CD4-positive, CD25-positive, alpha-beta regulatory T cell (primary cell): ENCODE measurements around the gene JADE3. TPM values are rescaled to one million over a fixed set of nuclear protein-coding genes. Genes with fewer than 3 reads are reported as not detected.

Experiments used
- ATAC-seq, 2 donors: fragments of 150-1000 bp; cut with Tn5 transposase; one replicate each; pipeline ENCODE4 v1.10.0; 2021; ENCODE audit warnings: low read depth in 2 of 2, moderate number of reproducible peaks in 2 of 2, moderate library complexity in 1 of 2
- DNase-seq, 3 donors: peaks; one replicate each; pipeline versions ENCODE4 v3.0.0 to v3.0.0-alpha.2; 2012 to 2022; ENCODE audit warnings: mixed read lengths in 1 of 3
- H3K27ac ChIP-seq: one replicate; pipeline ENCODE4 v1.7.0; 2013; ENCODE audit warnings: mild to moderate bottlenecking, low read length; ENCODE audit not compliant: insufficient read depth, poor library complexity, severe bottlenecking
- H3K27me3 ChIP-seq: one replicate; pipeline ENCODE4 v1.7.0; 2013; ENCODE audit warnings: low read length; ENCODE audit not compliant: control insufficient read depth, insufficient read depth
- H3K36me3 ChIP-seq: one replicate; pipeline ENCODE4 v1.7.0; 2013; ENCODE audit warnings: mild to moderate bottlenecking, low read length, moderate library complexity; ENCODE audit not compliant: control insufficient read depth, insufficient read depth
- H3K4me1 ChIP-seq: 2 replicates; pipeline ENCODE4 v1.7.0; 2013; ENCODE audit warnings: mild to moderate bottlenecking, low read length; ENCODE audit not compliant: insufficient read depth, control insufficient read depth, poor library complexity, severe bottlenecking
- H3K4me3 ChIP-seq: one replicate; pipeline ENCODE4 v1.7.0; 2013; ENCODE audit warnings: low read depth, mild to moderate bottlenecking, low read length, moderate library complexity
- H3K9me3 ChIP-seq, 2 experiments: 1 replicate in 1 of 2; 2 replicates in 1 of 2; pipeline ENCODE4 v1.7.0; 2013; ENCODE audit warnings: low read length in 2 of 2, mild to moderate bottlenecking in 1 of 2, moderate library complexity in 1 of 2; ENCODE audit not compliant: control insufficient read depth in 2 of 2
- H3K27ac Mint-ChIP-seq, 3 donors: one replicate each; pipeline ENCODE4 v1.8.0; 2020 to 2022; ENCODE audit warnings: mild to moderate bottlenecking in 3 of 3, mixed read lengths in 3 of 3, moderate library complexity in 2 of 3
- H3K27me3 Mint-ChIP-seq: one replicate; pipeline ENCODE4 v1.8.0; 2022; ENCODE audit warnings: mild to moderate bottlenecking, mixed read lengths
- H3K36me3 Mint-ChIP-seq: one replicate; pipeline ENCODE4 v1.8.0; 2020; ENCODE audit warnings: mixed read lengths
- H3K4me1 Mint-ChIP-seq, 4 donors: one replicate each; pipeline ENCODE4 v1.8.0; 2020 to 2022; ENCODE audit warnings: mixed read lengths in 4 of 4, mild to moderate bottlenecking in 1 of 4
- H3K4me3 Mint-ChIP-seq, 4 donors: one replicate each; pipeline ENCODE4 v1.8.0; 2020 to 2022; ENCODE audit warnings: mild to moderate bottlenecking in 4 of 4, mixed read lengths in 4 of 4, moderate library complexity in 3 of 4
- H3K9me3 Mint-ChIP-seq, 7 donors: one replicate each; pipeline ENCODE4 v1.8.0; 2020 to 2022; ENCODE audit warnings: mixed read lengths in 7 of 7, mild to moderate bottlenecking in 3 of 7, moderate library complexity in 2 of 7
- polyA plus RNA-seq, 4 donors: library from polyadenylated mRNA; unstranded; fragments of 300-500 nt; fragmentation: Illumina TruSeq; gene quantifications; one replicate each; pipeline ENCODE4 v1.2.3, GENCODE V29; 2021
- total RNA-seq: library from RNA; stranded (reverse); gene quantifications from one replicate; pipeline ENCODE4 v1.2.3, GENCODE V29; 2022

JADE3 gene
- total and polyA plus RNA-seq, 5 donors from 2014 or later: 0.44 TPM; not detected in 4

DNA sequence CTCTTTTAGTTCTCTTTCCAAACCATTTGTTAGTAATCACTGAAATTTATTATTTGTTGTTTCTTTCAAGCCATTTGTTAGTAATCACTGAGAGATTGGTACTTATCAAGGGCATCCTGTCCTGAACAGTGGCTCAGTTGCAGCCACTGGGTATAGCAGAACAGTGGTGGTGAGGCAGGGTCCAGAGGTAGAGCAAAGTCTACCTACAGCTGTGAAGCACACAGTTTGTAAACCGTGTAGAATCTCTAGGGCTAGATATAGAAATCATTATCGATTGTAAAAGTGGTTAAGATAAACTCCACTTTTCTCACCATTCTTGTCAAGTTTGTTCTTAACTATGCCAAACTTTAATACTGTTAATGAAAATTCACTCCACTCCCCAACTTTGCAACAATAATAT is 4.1 kb downstream of the JADE3 start:
- peaks cover 37% of the 10 kb centered on the region for H3K27me3 ChIP-seq
- Mint-ChIP-seq H3K4me3 (no peak overlapping the region), H3K36me3 (no peaks in the 10 kb centered on the region), H3K4me1 (peaks cover 0 to 11% (median 7%) of the 10 kb centered on the region in 4 donors), H3K27me3 (peaks cover 68% of the 10 kb centered on the region), H3K27ac (no peak overlapping the region), H3K9me3 (peaks cover 0 to 8% (median 3%) of the 10 kb centered on the region in 7 donors)
- H3K9me3 ChIP-seq: peaks cover 0 to 7% of the 10 kb centered on the region in 2 experiments
- ATAC-seq (no peak), DNase-seq (no peak)
- H3K4me3 ChIP-seq: no peak overlapping the region
- H3K4me1 ChIP-seq: peaks cover 6% of the 10 kb centered on the region
- H3K36me3 ChIP-seq: no peaks in the 10 kb centered on the region
- no peak overlapping the region for H3K27ac ChIP-seq

DNA sequence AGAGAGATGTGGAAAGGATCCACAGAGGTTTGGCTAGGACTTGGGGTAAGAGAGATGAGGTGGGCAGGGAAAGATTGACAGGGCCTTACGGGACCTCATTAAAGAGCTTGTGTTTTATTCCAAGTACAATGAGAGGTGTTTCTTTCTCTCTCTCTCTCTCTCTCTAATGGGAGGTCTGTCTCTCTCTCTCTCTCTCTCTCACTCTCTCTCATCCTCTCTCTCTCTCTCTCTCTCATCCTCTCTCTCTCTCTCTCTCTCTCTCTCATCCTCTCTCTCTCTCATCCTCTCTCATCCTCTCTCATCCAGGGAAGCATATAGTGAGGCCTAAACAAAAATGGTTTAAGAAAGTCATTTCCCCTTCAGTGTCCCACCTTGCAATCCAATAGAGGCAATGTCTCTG is 5.4 kb downstream of the JADE3 start:
- Mint-ChIP-seq H3K9me3 (peaks cover 0 to 10% (median 3%) of the 10 kb centered on the region in 7 donors), H3K4me1 (peaks cover 0 to 11% (median 7%) of the 10 kb centered on the region in 4 donors), H3K27me3 (peaks cover 66% of the 10 kb centered on the region), H3K27ac (no peak overlapping the region), H3K4me3 (peak overlapping the region in 1 of 4 donors; percentile 21), H3K36me3 (no peaks in the 10 kb centered on the region)
- H3K36me3 ChIP-seq: no peaks in the 10 kb centered on the region
- no peak for ATAC-seq
- peaks cover 6% of the 10 kb centered on the region for H3K4me1 ChIP-seq
- H3K27ac ChIP-seq: no peak overlapping the region
- DNase-seq: no peak
- H3K27me3 ChIP-seq: peaks cover 33% of the 10 kb centered on the region
- H3K9me3 ChIP-seq: peaks cover 0 to 7% of the 10 kb centered on the region in 2 experiments
- H3K4me3 ChIP-seq: no peak overlapping the region

DNA sequence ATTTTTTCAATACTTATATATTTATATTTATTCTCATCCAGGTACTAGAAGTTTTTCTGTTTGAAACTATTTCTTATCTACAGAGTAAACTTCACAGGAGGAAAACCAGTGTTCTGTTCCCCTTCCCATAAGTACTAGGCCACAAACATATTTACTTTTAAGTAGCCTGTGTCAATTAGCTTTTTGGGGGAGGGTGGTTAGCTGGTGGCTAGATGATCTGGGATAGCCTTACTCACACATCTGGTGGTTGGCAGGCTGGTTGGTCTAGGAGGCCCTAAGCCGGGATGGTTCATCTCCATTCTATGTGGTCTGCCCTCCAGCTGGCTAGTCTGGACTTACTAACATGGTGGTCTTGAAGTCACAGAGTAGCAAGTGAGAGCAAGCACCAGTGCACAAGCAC is 6.2 kb downstream of the JADE3 start:
- Histone ChIP-seq H3K27me3 (peaks cover 33% of the 10 kb centered on the region), H3K4me3 (no peak overlapping the region), H3K27ac (no peak overlapping the region), H3K36me3 (no peaks in the 10 kb centered on the region), H3K4me1 (peaks cover 5% of the 10 kb centered on the region), H3K9me3 (peaks cover 0 to 7% of the 10 kb centered on the region in 2 experiments)
- H3K36me3 Mint-ChIP-seq: no peaks in the 10 kb centered on the region
- no peak for ATAC-seq
- H3K9me3 Mint-ChIP-seq: peaks cover 0 to 10% (median 3%) of the 10 kb centered on the region in 7 donors
- H3K4me3 Mint-ChIP-seq: no peak overlapping the region
- H3K27me3 Mint-ChIP-seq: peaks cover 67% of the 10 kb centered on the region
- H3K27ac Mint-ChIP-seq: no peak overlapping the region
- DNase-seq: no peak
- peaks cover 0 to 10% (median 6%) of the 10 kb centered on the region in 4 donors for H3K4me1 Mint-ChIP-seq

DNA sequence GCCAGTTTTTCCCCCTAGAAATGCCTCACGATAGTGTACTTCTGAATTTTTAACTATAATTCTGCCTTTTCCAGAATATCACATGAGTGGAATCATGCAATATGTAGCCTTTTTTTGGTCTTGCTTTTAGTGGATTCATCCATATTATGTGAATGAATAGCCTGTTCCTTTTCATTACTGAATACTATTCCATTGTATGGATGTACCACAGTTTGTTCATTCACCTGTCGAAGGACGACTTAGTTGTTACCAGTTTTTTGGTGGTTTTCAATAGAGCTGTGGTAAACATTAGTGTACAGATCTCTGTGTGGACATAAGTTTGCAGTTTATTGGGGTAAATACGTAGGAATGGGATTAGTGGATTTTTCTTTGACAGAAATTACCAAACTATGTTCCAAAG is 8.0 kb downstream of the JADE3 start:
- Histone ChIP-seq H3K9me3 (peaks cover 0 to 7% of the 10 kb centered on the region in 2 experiments), H3K27ac (no peak overlapping the region), H3K4me1 (no peaks in the 10 kb centered on the region), H3K4me3 (no peak overlapping the region), H3K27me3 (peaks cover 20% of the 10 kb centered on the region), H3K36me3 (no peaks in the 10 kb centered on the region)
- Mint-ChIP-seq H3K4me1 (no peaks in the 10 kb centered on the region), H3K36me3 (no peaks in the 10 kb centered on the region), H3K27me3 (peaks cover 56% of the 10 kb centered on the region), H3K9me3 (peaks cover 0 to 10% (median 3%) of the 10 kb centered on the region in 7 donors), H3K27ac (no peak overlapping the region), H3K4me3 (no peak overlapping the region)
- ATAC-seq: no peak
- no peak for DNase-seq

DNA sequence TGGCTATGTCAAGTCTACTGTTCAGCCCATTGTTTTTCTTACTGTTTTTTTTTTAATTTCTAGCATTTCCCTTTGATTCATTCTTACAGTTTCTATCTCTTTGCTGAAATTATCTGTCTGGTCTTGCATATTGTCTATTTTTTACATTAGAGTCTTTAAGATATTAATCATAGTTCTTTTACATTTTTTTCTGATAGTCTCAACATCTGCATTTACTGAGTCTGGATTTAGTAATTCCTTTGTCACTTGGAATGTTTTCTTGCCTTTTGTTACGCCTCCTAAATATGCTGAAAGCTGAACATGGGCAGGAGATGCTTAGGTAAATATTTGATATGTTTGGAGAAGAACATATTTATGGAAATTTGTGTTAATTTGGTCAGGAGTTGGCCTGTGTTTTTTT is 10.4 kb downstream of the JADE3 start:
- Histone ChIP-seq H3K27ac (no peak overlapping the region), H3K9me3 (peaks cover 0 to 7% of the 10 kb centered on the region in 2 experiments), H3K27me3 (peaks cover 4% of the 10 kb centered on the region), H3K4me1 (no peaks in the 10 kb centered on the region), H3K4me3 (no peak overlapping the region), H3K36me3 (no peaks in the 10 kb centered on the region)
- H3K27me3 Mint-ChIP-seq: peaks cover 37% of the 10 kb centered on the region
- H3K9me3 Mint-ChIP-seq: peaks cover 0 to 10% (median 3%) of the 10 kb centered on the region in 7 donors
- no peaks in the 10 kb centered on the region for H3K36me3 Mint-ChIP-seq
- no peak for DNase-seq
- H3K27ac Mint-ChIP-seq: no peak overlapping the region
- H3K4me1 Mint-ChIP-seq: no peaks in the 10 kb centered on the region
- no peak for ATAC-seq
- no peak overlapping the region for H3K4me3 Mint-ChIP-seq

DNA sequence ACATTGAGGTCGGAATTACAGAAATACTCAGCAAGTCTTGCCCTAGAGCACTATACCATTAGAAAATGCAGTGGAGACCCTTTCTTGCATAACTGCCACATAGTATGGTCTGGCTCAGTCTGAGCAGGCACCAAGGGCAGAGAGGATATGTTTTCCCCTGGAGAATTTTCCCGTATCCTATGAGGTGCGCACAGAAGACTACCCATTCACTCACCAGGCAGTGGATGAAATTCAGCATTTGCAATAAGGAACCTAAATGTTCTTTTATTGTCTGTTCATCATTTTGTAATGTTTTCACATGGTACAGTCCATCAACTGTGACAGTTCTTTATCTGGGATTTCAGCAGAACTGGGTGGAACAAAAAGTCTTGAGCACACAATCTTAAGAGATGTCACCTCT is 15.5 kb downstream of the JADE3 start:
- H3K9me3 ChIP-seq: no peaks in the 10 kb centered on the region
- no peak for ATAC-seq
- no peaks in the 10 kb centered on the region for H3K9me3 Mint-ChIP-seq
- H3K27ac Mint-ChIP-seq: no peak overlapping the region
- H3K27me3 ChIP-seq: no peaks in the 10 kb centered on the region
- H3K4me1 Mint-ChIP-seq: no peaks in the 10 kb centered on the region
- no peak overlapping the region for H3K27ac ChIP-seq
- no peak overlapping the region for H3K4me3 Mint-ChIP-seq
- no peaks in the 10 kb centered on the region for H3K4me1 ChIP-seq
- H3K4me3 ChIP-seq: no peak overlapping the region
- H3K36me3 Mint-ChIP-seq: no peaks in the 10 kb centered on the region
- DNase-seq: no peak
- H3K36me3 ChIP-seq: no peaks in the 10 kb centered on the region
- H3K27me3 Mint-ChIP-seq: peaks cover 16% of the 10 kb centered on the region

DNA sequence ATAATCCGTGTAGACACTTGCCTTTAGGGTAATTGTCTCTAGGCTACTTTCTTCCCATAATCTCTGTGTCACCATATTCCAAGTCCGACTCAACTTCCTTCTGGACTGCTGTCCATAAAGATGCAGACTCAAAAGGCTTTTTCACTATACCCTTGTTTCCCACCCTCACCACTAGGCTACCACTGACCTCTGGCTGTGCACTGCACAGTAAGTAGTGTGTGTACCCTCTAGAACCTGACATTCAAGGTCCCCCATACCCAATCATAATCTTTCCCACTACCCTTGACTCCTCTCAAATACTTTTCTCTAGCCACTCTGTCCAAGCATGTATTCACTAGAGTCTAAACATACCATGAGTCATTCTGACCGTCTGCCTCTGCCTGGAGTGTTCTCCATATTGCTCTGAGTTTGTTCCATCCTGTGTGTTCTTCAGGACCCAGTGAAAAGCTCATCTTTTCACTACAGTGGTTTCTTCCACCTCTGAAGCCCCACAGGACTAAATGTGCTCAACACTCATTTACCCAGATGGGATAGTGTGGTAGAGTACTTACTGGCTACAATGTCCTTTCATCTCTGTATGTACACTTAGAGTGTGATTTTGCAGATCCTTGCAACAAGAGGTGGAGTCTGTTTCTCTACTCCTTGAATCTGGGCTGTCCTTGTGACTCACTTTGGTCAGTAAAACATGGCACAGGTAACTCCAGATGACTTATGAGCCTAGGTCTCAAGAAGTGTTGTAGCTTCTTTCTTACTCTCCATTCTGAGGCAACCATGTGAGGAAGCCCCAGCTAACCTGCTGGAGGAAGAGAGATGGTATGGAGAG is 17.4 kb downstream of the JADE3 start:
- H3K27me3 Mint-ChIP-seq: peaks cover 11% of the 10 kb centered on the region
- H3K27ac Mint-ChIP-seq: no peak overlapping the region

DNA sequence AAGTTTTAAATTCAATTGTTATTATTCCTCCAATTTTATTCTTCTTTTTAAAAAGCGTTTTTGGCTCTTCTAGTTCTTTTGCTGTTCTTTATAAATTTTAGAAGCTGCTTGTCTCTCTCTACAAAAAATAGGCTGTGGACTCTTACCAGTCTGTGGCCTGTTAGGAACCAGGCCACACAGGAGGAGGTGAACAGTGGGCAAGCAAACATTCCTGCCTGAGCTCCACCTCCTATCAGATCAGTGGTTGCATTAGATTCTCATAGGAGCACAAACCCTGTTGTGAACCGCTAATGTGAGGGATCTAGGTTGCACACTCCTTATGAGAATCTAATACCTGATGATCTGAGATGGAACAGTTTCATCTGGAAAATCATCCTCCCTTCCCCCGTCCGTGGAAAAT is 23.1 kb downstream of the JADE3 start:
- Mint-ChIP-seq H3K36me3 (no peaks in the 10 kb centered on the region), H3K4me3 (no peak overlapping the region), H3K27me3 (peaks cover 21% of the 10 kb centered on the region), H3K9me3 (peaks cover 0 to 2% (median 0%) of the 10 kb centered on the region in 7 donors), H3K4me1 (no peaks in the 10 kb centered on the region), H3K27ac (no peak overlapping the region)
- no peak overlapping the region for H3K4me3 ChIP-seq
- DNase-seq (no peak), ATAC-seq (no peak)
- H3K4me1 ChIP-seq: no peaks in the 10 kb centered on the region
- no peaks in the 10 kb centered on the region for H3K9me3 ChIP-seq
- no peaks in the 10 kb centered on the region for H3K27me3 ChIP-seq
- no peaks in the 10 kb centered on the region for H3K36me3 ChIP-seq
- H3K27ac ChIP-seq: no peak overlapping the region

More for the DNA sequence above, 17.4 kb downstream of the JADE3 start:
- Mint-ChIP-seq H3K36me3 (no peaks in the 10 kb centered on the region), H3K4me1 (no peaks in the 10 kb centered on the region), H3K4me3 (no peak overlapping the region), H3K9me3 (no peaks in the 10 kb centered on the region)
- Histone ChIP-seq H3K9me3 (no peaks in the 10 kb centered on the region), H3K4me3 (no peak overlapping the region), H3K27ac (no peak overlapping the region), H3K36me3 (no peaks in the 10 kb centered on the region), H3K4me1 (no peaks in the 10 kb centered on the region), H3K27me3 (no peaks in the 10 kb centered on the region)
- ATAC-seq (no peak), DNase-seq (no peak)
